Right atrium auricular region (tissue), 2 donors: ENCODE measurements around the gene RIMBP2. TPM values are rescaled to one million over a fixed set of nuclear protein-coding genes. Genes with fewer than 3 reads are reported as not detected.

Experiments used
- DNase-seq: peaks from one replicate; pipeline ENCODE4 v3.0.0-alpha.2; 2019; ENCODE audit warnings: low spot score
- H3K27ac ChIP-seq, 2 donors: fragments of 200-600 bp; sonication (generic); 1 replicate in 1 of 2; 2 replicates in 1 of 2; pipeline ENCODE4 v1.5.1; 2016 to 2019
- H3K27me3 ChIP-seq, 2 donors: fragments of 200-600 bp; sonication (generic); one replicate each; pipeline versions ENCODE4 v1.5.1 to v1.6.0; 2017 to 2019
- H3K36me3 ChIP-seq: fragments of 200-600 bp; sonication (generic); one replicate; pipeline ENCODE4 v1.5.1; 2016
- H3K4me1 ChIP-seq, 2 donors: fragments of 200-600 bp; sonication (generic); one replicate each; pipeline versions ENCODE4 v1.5.1 to v1.6.0; 2017 to 2019
- H3K4me3 ChIP-seq, 2 donors: fragments of 200-600 bp; sonication (generic); 1 replicate in 1 of 2; 2 replicates in 1 of 2; pipeline ENCODE4 v1.5.1; 2017 to 2019; ENCODE audit warnings: mild to moderate bottlenecking in 1 of 2, moderate library complexity in 1 of 2
- H3K9me3 ChIP-seq, 2 donors: fragments of 200-600 bp; sonication (generic); one replicate each; pipeline ENCODE4 v1.5.1; 2019
- CTCF ChIP-seq, 2 donors: fragments of 200-600 bp; sonication (generic); IDR thresholded peaks; one replicate each; pipeline ENCODE4 v1.5.1; 2019; ENCODE audit warnings: antibody characterized with exemption in 2 of 2
- total RNA-seq, 2 donors: library from RNA; depleted of rRNA; stranded (reverse); fragments of >200 nt; gene quantifications; one replicate each; pipeline ENCODE4 v1.1.0, GENCODE V29; 2016

The RIMBP2 gene
- total RNA-seq, 2 donors from 2014 or later: 0.04 TPM; not detected in 1

DNA sequence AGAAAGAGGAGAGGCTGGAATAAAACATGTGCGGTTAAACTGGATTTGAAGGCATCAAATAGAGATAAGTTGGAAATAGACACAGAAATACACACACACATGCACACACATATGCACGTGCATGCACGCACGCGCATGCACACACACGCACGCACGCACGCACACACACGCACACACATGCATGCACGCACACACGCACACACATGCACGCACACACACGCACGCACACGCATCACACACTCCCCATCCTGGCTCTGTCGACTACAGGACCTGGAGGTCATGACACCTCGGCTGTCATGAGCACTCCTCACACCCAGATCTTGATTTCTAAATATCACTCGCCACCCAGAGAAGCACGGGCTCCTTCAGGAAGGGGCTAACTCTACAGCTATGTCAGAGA is 51.8 kb downstream of the RIMBP2 start:
- Histone ChIP-seq H3K27ac (no peak overlapping the region), H3K27me3 (no peaks in the 10 kb centered on the region)
- DNase-seq: no peak

GRCh38 chr12:130663514-130663913 is 52.6 kb downstream of the RIMBP2 start:
- Histone ChIP-seq H3K4me3 (no peak overlapping the region), H3K36me3 (no peaks in the 10 kb centered on the region), H3K27me3 (no peaks in the 10 kb centered on the region), H3K4me1 (no peaks in the 10 kb centered on the region), H3K9me3 (peaks cover 4 to 5% of the 10 kb centered on the region in 2 donors), H3K27ac (no peak overlapping the region)
- DNase-seq: no peak
- TF ChIP-seq CTCF (IDR thresholded peaks at IDR 0.05): no peak

More for the DNA sequence above, 51.8 kb downstream of the RIMBP2 start:
- no peaks in the 10 kb centered on the region for H3K36me3 ChIP-seq
- H3K4me1 ChIP-seq: no peaks in the 10 kb centered on the region
- H3K9me3 ChIP-seq: peaks cover 4 to 5% of the 10 kb centered on the region in 2 donors
- H3K4me3 ChIP-seq: no peak overlapping the region
- TF ChIP-seq CTCF (IDR thresholded peaks at IDR 0.05): no peak

DNA sequence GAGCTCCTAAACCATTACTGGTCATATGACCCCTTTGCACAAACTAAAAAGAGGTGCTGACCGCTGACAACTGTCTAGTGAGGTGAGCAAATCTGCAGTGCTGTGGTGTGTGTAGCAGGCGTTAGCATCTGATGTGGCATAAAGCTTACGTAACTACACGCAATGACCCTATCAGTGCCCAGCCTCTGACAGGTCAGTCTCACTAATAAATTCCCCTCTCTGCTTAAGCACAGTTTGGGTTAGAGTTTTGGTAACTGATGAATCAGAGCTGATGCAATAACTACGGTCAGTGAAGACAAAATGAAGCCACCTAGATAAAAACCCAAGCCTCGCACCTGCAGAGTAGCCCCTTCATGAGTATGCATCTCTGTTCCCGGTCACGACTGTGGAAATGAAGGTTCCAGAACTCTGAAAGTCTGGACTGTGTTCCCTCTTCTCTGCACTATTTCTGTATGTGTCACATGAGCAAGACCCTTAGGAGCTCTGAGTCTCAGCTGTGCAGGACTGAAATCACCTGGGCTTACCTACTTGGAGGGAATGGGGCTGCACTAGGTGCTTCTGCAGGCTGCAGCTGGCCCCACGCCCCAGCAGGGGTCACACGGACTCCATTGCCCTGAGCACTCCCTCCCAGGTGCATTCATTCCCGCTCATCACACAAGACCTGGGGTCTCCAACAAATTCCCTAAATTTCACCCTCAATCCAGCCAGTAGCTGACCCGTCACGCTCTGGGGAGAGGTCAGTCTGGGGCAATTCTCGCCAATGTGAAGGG is 54.4 kb downstream of the RIMBP2 start:
- peaks cover 0 to 4% of the 10 kb centered on the region in 2 donors for H3K9me3 ChIP-seq
- H3K4me3 ChIP-seq: no peak overlapping the region
- no peaks in the 10 kb centered on the region for H3K4me1 ChIP-seq
- no peak overlapping the region for H3K27ac ChIP-seq
- TF ChIP-seq CTCF (IDR thresholded peaks at IDR 0.05): no peak
- DNase-seq: no peak
- H3K27me3 ChIP-seq: no peaks in the 10 kb centered on the region
- no peaks in the 10 kb centered on the region for H3K36me3 ChIP-seq

- peaks cover 0 to 4% of the 10 kb centered on the region in 2 donors for H3K9me3 ChIP-seq
- H3K4me1 ChIP-seq: no peaks in the 10 kb centered on the region
- no peak overlapping the region for H3K4me3 ChIP-seq
- H3K36me3 ChIP-seq: no peaks in the 10 kb centered on the region
- no peaks in the 10 kb centered on the region for H3K27me3 ChIP-seq
- DNase-seq: no peak
- no peak for TF ChIP-seq CTCF (IDR thresholded peaks at IDR 0.05)
- no peak overlapping the region for H3K27ac ChIP-seq
Measured at GRCh38 chr12:130661059-130661458, 55.0 kb downstream of the RIMBP2 start.

GRCh38 chr12:130658145-130658911 is 57.8 kb downstream of the RIMBP2 start:
- no peak for TF ChIP-seq CTCF (IDR thresholded peaks at IDR 0.05)
- Histone ChIP-seq H3K27me3 (no peaks in the 10 kb centered on the region), H3K4me1 (no peaks in the 10 kb centered on the region)

More at GRCh38 chr12:130658145-130658911, 57.8 kb downstream of the RIMBP2 start:
- Histone ChIP-seq H3K36me3 (no peaks in the 10 kb centered on the region), H3K4me3 (no peak overlapping the region), H3K27ac (no peak overlapping the region), H3K9me3 (no peaks in the 10 kb centered on the region)
- no peak for DNase-seq
